Cerebellar nuclear complex (tissue), 1 donor: Measurements from ENCODE around the gene GAPT.

ENCODE experiments used
- DNase-seq, 2 experiments: peaks; one replicate each; lab custom pipeline; 2025; lab: John Stamatoyannopoulos, UW

GAPT gene

GRCh38 chr5:58460732-58461286, 30.4 kb upstream of the GAPT start:
- DNase-seq, result peak in 1 of 2 experiments; percentile 46

DNA sequence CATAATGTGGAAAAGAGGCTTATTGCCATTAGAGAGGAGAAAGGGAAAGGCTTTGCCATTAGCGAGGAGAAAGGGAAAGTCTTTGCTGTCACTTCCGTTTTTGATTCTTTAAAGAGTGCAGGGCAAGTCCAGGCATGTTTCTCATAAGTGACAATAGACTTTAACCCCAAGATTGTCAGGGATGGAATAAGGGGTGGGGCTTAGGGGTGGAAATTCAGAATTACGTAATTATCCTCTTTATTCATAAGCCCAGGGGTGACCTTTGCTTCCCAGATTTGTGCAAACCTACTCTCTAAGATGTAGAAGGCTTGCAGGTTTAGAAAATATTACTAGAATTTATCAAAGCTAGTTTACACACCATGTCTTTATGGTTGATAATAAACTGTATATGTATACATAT, 29.1 kb upstream of the GAPT start:
- DNase-seq, result no peak

DNA sequence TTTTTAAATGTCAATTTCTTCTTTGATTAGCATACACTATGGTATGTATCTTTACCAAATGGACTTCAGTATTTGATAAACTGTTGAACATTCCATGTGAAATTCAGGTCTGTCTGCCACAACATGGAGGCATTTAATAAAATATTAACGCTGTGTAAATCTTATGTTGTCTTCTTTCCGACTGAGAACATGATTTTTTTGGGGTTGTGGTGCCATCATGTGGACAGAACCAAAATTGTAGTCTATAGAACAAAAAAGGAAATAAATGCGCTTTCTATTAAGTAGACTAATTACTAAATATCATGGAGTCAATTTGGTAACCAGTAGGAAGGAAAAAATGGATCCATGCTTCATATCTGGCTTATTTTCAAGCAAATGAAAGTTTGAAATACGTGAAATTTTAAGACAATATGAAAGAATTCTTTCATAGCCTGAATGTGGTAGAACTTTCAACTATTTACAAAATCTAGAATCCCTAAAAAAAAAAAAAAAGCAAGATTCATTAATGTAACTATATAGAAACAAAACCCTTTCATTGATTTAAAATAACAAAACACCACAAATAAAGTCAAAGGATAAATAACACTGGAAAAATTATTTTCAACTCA, 28.5 kb upstream of the GAPT start:
- DNase-seq, result peak in 1 of 2 experiments; percentile 5

DNA sequence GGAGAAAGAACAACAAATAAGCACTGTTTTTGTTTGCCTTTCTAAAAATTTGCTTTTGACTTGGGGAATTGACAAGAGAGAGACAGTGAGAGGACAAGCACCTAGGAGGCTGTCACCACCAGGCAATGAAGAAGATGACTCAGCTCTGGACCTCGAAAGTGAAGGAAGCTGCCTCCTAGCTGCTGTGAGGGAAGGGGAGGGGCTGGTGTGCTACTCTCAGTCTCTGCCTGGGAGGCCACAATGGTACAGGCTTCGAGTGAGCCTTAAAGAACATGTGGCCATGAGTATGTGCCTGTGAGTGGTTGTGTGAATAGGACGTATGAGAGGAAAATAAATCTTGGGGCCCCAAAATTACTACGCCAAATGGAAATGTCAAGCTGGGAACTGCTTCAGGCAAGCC, 24.3 kb upstream of the GAPT start:
- DNase-seq, result no peak

DNA sequence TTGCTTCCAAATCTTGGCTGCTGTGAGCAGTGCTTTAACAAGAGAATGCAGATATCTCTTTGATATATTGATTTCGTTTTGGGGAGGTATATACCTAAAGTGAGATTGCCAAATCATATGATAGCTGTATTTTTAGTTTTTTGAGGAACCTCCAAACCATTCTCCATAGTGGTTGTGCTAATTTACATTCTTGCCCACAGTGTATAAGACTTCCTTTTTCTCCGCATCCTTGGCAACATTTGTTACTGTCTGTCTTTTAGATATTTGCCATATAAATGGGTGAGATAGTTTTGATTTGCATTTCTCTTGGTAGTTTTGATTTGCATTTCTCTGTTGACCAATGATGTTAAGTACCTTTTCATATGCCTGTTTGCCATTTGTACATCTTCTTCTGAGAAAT, 21.3 kb upstream of the GAPT start:
- no peak for DNase-seq

- DNase-seq, result no peak
These were observed 15.8 kb upstream of the GAPT start for GRCh38 chr5:58475404-58475803.

DNA sequence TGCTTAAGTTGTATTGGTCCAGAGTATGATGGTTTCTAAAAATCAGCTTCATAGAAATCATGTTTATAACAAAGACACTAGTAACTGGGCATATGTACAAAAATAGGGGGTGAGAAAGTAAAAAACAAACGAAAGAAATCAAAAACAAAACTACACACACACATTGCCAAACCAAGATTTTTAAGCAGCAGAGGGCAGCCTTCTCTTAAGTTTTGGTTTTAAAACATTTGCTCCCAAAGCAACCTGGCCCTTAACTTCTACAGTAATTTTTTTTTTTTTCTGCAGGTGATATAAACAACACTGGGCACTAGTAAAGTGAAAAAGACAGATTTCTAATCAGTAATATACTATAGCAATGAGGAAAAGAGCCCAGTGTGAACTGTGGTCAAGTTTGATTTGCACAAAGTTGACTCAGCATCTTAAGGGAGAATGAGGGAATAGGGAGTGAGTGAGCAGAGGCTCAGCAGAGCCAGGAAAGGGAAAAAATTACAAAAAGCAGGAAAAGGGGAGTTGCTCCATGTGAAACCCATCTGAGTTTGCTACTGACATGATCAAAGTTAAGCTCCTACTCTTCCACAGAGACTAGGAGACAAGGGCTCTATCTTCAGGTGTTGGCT, 13.4 kb upstream of the GAPT start:
- no peak for DNase-seq

DNA sequence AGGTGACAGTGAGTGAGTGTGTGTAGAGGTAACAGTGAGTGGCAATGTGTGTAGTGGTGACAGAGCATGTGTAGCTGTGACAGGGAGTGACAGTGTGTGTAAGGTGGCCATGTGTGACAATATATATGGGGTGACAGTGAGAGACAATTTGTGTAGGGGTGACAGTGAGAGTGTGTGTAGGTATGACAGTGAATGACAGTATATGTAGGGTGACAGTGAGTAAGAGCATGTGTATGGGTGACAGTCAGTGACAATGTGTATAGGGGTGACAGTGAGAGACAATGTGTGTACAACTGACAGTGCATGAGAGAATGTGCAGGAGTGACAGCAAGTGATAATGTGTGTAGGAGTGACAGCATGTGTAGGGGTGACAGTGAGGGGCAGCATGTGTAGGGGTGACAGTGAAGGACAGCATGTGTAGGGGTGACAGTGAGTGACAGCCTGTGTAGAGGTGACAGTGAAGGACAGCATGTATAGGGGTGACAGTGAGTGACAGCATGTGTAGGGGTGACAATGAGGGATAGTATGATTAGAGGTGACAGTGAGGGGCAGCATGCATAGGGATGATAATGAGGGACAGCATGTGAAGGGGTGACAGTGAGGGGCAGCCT, 10.1 kb upstream of the GAPT start:
- no peak for DNase-seq

DNA sequence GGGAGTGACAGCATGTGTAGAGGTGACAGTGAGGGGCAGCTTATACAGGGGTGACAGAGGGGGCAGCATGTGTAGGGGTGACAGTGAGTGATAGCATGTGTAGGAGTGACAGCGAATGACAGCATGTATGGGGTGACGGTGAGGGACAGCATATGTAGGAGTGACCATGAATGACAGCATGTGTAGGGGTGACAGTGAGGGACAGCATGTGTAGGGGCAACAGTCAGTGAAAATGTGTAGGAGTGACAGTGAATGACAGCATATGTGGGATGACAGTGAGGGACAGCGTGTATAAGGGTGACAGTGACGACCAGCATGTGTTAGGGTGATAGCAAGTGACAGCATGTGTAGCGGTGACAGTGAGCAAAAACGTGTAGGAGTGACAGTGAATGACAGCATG, 9.4 kb upstream of the GAPT start:
- no peak for DNase-seq

- DNase-seq, result no peak
These were observed 8.7 kb upstream of the GAPT start for GRCh38 chr5:58482536-58482935.

DNA sequence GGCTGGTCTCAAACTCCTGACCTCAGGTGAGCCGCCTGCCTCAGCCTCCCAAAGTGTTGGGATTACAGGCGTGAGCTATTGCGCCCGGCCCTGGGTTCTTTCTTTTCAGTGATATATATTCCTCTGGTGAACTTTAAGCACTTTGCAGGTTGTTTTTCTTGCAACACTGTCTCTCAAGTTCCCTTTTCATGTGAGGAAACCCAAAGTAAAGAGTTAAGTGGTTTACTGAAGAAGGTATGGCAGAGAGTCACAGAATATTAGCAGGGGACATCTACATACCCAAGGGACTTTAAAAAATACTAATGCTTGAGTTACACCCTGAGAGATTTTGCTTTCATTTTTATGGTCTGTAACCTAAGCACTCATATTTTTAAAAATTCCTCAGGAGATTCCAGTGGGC, 6.7 kb upstream of the GAPT start:
- DNase-seq, result no peak

- DNase-seq, result no peak
These were observed 4.9 kb upstream of the GAPT start for GRCh38 chr5:58486290-58486689.

GRCh38 chr5:58490402-58491050, 709 bp upstream of the GAPT start:
- no peak for DNase-seq

GRCh38 chr5:58493141-58493540, 1.9 kb downstream of the GAPT start:
- no peak for DNase-seq

DNA sequence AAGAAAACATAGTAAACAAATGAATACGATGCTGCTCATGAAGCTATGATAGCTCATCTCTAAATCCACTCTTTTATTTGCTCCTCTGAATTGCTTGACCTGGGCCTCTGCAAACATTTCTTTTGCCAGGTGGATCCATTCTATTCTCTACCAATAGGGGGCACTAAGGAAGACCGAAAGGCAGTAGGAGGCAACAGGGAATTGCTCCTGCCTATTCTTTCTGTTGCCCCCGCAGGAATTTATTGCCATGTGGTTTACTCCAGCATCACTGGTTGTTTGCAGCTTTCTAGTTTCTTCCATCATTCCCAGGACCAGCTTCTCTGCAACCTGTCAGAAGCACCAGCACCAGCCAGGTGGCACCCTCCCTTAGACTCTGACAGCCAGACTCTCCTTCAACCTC, 5.3 kb downstream of the GAPT start:
- no peak for DNase-seq

DNA sequence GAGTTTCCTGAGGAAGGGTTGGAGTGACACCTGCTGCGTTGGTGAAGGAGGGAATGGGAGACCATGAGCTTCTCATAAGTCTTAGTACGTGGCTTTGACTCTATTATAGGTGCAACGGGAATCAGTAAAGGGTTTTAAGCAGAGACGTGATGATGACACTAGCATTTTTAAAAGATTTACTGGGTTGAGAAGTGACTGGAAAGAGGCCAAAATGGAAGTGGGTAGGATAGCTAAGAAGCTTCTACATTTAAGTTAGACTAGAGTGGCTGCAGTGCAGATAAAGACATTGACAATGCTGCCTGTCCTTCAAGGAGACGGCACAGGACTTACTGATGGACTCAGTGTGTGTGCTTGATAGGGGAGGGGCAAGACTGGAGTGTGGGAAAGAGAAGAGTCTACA, 6.2 kb downstream of the GAPT start:
- DNase-seq, result no peak

DNA sequence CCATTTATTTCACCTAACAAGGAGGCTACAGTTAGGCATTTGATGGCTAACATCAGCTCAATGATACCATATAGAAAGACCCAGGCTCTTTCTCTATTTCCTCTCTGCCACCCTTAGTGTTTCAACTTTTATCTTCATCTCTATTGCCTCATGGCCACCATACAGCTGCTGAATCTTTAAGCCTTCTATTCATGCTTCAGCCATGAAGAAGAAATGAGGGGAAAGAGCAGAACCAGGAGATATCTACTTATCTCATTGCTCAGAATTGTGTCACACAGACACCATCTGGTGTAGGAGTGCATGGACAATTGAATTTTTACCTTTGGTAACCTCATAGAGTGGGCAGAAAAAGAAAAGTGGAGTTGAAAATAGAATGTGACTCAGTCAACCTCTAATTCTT, 6.7 kb downstream of the GAPT start:
- DNase-seq, result no peak

DNA sequence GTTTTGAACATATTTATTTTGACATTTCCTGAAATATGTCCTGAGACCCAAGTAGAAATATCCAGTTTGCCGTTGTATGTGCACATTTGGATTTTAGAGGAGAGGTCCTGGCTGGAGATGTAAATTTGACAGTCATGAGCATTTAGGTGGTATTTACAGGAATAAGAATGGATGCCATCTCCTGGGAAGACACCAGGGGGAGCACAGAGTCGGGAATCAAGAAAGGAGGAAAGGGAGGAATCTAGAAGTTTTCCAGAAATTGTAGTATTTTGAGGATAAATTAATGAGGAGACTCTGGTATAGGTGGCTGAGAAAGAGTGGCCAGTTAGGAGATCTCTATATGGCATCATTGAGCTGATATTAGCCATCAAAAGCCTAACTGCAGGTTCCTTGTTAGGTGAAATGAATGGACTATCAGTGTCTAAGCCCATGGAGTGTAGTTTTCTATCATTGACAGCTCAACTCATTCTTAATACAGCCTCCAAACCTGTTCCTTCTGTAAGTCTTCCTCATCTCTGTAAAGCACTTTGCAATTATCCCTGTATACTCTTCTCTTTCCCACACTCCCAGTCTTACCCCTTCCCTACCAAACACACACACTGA, 7.2 kb downstream of the GAPT start:
- no peak for DNase-seq

DNA sequence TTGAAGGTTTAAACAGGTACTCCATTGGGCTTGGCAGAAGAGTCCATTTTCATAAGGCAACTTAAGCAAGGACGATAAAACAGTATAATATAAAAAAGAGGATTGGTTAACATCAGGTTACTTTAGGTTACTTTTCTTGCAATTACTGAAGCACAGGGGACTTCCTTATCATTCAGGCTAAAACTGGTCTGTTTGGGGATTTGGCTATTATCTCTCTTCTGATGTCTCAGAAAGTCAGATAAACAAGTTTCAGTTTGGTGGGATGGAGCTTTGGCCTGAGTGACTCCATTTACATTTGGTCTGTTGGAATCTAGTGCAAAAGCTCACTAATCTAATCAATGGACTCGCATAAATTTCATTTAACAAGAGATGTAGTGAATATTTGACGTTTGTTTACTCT, 8.0 kb downstream of the GAPT start:
- DNase-seq, result no peak

- no peak for DNase-seq
These were observed 8.7 kb downstream of the GAPT start for GRCh38 chr5:58499941-58500340.

DNA sequence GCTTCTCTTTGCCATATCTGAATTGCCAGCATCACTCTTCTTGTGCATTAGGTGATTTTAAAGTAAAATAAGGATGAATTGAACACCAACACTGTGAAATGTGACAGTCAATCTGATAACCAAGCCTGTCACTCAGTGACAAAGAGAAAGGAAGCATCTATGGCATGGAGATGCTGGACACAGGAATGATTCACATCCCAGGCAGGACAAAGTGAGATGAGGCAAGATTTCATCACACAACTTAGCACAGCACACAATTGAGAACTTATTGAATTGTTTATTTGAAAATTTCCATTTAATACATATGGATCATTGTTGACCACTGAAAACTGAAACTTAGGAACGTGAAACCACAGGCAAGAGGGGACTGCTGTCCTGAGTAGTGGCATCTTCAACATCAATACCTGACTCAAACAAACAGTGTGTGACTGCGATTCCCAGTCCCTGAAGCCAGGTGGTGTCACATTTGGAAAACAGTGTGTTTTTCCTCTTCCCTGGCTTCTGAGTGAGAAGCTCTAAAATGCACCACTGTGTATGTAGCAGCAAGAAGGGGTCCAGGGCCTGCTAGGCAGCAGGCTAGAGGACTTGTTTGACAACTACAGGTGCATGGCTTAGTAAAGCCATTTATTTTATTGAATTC, 10.7 kb downstream of the GAPT start:
- DNase-seq, result no peak

DNA sequence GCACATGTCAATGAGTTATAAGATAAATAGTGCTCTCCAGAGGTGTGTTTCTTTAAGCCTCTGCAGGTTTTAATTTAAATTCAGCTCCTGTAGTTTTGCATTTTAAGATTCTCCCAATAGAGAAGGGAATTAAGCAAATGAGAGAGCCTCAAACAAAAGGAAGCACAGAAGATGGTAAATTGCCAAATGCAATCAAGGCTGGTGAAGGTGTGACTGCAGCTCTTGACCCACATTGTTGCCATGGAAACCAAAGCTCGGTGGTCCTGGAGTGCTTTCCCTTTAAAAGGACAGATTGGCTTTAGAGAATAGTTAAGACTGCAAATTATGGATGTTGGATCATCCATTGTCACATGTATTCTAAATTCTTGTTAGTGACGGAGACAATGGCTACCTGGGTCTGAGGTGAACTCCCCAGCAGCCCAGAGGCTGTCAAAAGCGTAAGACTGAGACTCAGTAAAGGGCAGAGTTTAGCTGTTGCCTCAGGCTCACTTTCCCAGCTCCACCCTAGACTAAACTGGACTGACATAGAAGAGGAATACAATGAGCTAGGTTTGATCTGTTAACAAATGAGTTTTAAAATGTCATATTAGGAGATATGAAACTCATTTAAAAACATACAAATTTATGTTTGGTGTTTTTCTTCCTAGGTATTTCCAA, 12.3 kb downstream of the GAPT start:
- no peak for DNase-seq
